Lower lobe of right lung (tissue), 2 donors: ENCODE results near the gene FCHO1. TPM values are rescaled to one million over a fixed set of nuclear protein-coding genes. Genes with fewer than 3 reads are reported as not detected.

ENCODE experiments used
- ATAC-seq, 2 donors: fragments of 200-7000 bp; cut with Tn5 transposase; one replicate each; pipeline ENCODE4 v1.9.1; 2020 to 2022; ENCODE audit warnings: mild to moderate bottlenecking in 2 of 2, moderate library complexity in 2 of 2
- DNase-seq: peaks from one replicate; pipeline ENCODE4 v3.0.0-alpha.2; 2020
- H3K27ac ChIP-seq: fragments of 200-600 bp; one replicate; pipeline ENCODE4 v1.8.0; 2022
- H3K27me3 ChIP-seq: fragments of 200-600 bp; one replicate; pipeline ENCODE4 v1.8.0; 2022; ENCODE audit warnings: low read depth
- H3K36me3 ChIP-seq: fragments of 200-600 bp; one replicate; pipeline ENCODE4 v1.8.0; 2022; ENCODE audit warnings: mild to moderate bottlenecking
- H3K4me1 ChIP-seq: fragments of 200-600 bp; one replicate; pipeline ENCODE4 v1.8.0; 2022
- H3K4me3 ChIP-seq: fragments of 200-600 bp; one replicate; pipeline ENCODE4 v1.8.0; 2022; ENCODE audit warnings: mild to moderate bottlenecking
- H3K9me3 ChIP-seq: fragments of 200-600 bp; one replicate; pipeline ENCODE4 v1.8.0; 2022
- CTCF ChIP-seq: fragments of 200-600 bp; IDR thresholded peaks from one replicate; pipeline ENCODE4 v1.8.0; 2022; ENCODE audit warnings: antibody characterized with exemption, mild to moderate bottlenecking
- intact Hi-C: fragments of 100-400 bp; cut with DNase I; formaldehyde crosslinking; loops from one replicate; pipeline ENCODE4 v1.11.0; 2022
- total RNA-seq: library from RNA; stranded (reverse); fragmentation: NEBNext Ultra II Directional; extraction: Animal tissue kit (Norgen Biotek cat#: 25700); gene quantifications from one replicate; pipeline ENCODE4 v1.2.1, GENCODE V29; 2021
- donor health status: DM: no; HTN: yes; CAD: no; lungs with severe emphysema.

The FCHO1 gene
- total RNA-seq, 1 donor from 2014 or later = 8.7 TPM

DNA sequence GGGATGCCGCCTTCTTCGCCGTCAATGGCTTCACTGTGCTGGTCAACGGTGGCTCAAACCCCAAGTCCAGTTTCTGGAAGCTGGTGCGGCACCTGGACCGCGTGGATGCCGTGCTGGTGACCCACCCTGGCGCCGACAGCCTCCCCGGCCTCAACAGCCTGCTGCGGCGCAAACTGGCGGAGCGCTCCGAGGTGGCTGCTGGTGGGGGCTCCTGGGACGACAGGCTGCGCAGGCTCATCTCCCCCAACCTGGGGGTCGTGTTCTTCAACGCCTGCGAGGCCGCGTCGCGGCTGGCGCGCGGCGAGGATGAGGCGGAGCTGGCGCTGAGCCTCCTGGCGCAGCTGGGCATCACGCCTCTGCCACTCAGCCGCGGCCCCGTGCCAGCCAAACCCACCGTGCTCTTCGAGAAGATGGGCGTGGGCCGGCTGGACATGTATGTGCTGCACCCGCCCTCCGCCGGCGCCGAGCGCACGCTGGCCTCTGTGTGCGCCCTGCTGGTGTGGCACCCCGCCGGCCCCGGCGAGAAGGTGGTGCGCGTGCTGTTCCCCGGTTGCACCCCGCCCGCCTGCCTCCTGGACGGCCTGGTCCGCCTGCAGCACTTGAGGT, 25.0 kb upstream of the FCHO1 start:
- Histone ChIP-seq H3K9me3 (no peaks in the 10 kb centered on the region), H3K27ac (no peak overlapping the region), H3K4me1 (peaks cover 17% of the 10 kb centered on the region), H3K4me3 (no peak overlapping the region), H3K36me3 (peaks cover 84% of the 10 kb centered on the region), H3K27me3 (no peaks in the 10 kb centered on the region)
- no peak for ATAC-seq
- no peak for TF ChIP-seq CTCF
- intact Hi-C loops = no loop called here
- DNase-seq = no peak

- ATAC-seq (peak in 1 of 2 donors; percentile 13), DNase-seq (no peak)
- H3K27ac ChIP-seq = no peak overlapping the region
- peaks cover 91% of the 10 kb centered on the region for H3K36me3 ChIP-seq
- intact Hi-C loops = no loop called here
- H3K9me3 ChIP-seq = no peaks in the 10 kb centered on the region
- no peak for TF ChIP-seq CTCF
- H3K27me3 ChIP-seq = no peaks in the 10 kb centered on the region
- H3K4me3 ChIP-seq = no peak overlapping the region
- peaks cover 16% of the 10 kb centered on the region for H3K4me1 ChIP-seq
These were observed 24.1 kb upstream of the FCHO1 start for GRCh38 chr19:17726964-17727773.

DNA sequence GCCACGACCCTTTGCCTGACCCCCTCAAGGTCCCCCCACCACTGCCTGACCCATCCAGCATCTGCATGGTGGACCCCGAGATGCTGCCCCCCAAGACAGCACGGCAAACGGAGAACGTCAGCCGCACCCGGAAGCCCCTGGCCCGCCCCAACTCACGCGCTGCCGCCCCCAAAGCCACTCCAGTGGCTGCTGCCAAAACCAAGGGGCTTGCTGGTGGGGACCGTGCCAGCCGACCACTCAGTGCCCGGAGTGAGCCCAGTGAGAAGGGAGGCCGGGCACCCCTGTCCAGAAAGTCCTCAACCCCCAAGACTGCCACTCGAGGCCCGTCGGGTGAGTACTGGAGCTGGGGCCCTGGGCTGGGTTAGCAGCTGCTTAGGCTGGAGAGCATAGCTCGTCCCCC, 23.4 kb upstream of the FCHO1 start:
- Histone ChIP-seq H3K36me3 (peaks cover 96% of the 10 kb centered on the region), H3K9me3 (no peaks in the 10 kb centered on the region), H3K27me3 (no peaks in the 10 kb centered on the region), H3K27ac (no peak overlapping the region), H3K4me1 (peaks cover 12% of the 10 kb centered on the region), H3K4me3 (no peak overlapping the region)
- no peak for TF ChIP-seq CTCF
- no peak for ATAC-seq
- DNase-seq = no peak
- intact Hi-C loops = no loop called here

GRCh38 chr19:17733127-17733526, 18.1 kb upstream of the FCHO1 start:
- Histone ChIP-seq H3K4me3 (no peak overlapping the region), H3K27me3 (no peaks in the 10 kb centered on the region), H3K27ac (no peak overlapping the region), H3K9me3 (no peaks in the 10 kb centered on the region), H3K36me3 (peaks cover 98% of the 10 kb centered on the region), H3K4me1 (peaks cover 11% of the 10 kb centered on the region)
- DNase-seq (no peak), ATAC-seq (no peak)
- intact Hi-C loops = no loop called here
- no peak for TF ChIP-seq CTCF

DNA sequence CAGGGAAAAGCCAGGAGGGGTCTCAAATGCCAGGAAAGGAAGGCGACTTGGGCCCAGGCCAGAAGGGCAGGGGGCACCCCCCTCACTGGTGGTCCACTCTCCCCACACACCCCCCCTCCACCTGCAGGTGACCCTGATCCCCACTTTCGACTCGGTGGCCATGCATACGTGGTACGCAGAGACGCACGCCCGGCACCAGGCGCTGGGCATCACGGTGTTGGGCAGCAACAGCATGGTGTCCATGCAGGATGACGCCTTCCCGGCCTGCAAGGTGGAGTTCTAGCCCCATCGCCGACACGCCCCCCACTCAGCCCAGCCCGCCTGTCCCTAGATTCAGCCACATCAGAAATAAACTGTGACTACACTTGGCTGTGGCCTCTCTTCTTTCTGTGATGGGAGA, 17.1 kb upstream of the FCHO1 start:
- ATAC-seq (no peak), DNase-seq (no peak)
- H3K4me3 ChIP-seq = no peak overlapping the region
- no peaks in the 10 kb centered on the region for H3K27me3 ChIP-seq
- H3K9me3 ChIP-seq = no peaks in the 10 kb centered on the region
- TF ChIP-seq CTCF = no peak
- intact Hi-C loops = no loop called here
- H3K36me3 ChIP-seq = peaks cover 90% of the 10 kb centered on the region
- H3K27ac ChIP-seq = no peak overlapping the region
- peaks cover 11% of the 10 kb centered on the region for H3K4me1 ChIP-seq
